BLaER1 (cell line): Measurements from ENCODE around the gene MBOAT2.
"Not testable (repeated sequence)": the region's sequence is repeated elsewhere in the genome, so short reads cannot be mapped to it uniquely, and the experiment has no call there.

Experiments
- H3K27ac ChIP-seq: shearing (Covaris generic); formaldehyde crosslinking; 2 replicates; pipeline ENCODE4 v1.8.1; 2022
- H3K27me3 ChIP-seq: shearing (Covaris generic); formaldehyde crosslinking; 2 replicates; pipeline ENCODE4 v1.8.1; 2022
- H3K36me3 ChIP-seq: shearing (Covaris generic); formaldehyde crosslinking; 2 replicates; pipeline ENCODE4 v1.8.1; 2022
- H3K4me1 ChIP-seq: shearing (Covaris generic); formaldehyde crosslinking; 2 replicates; pipeline ENCODE4 v1.8.1; 2022
- H3K4me2 ChIP-seq: shearing (Covaris generic); formaldehyde crosslinking; 2 replicates; pipeline ENCODE4 v1.8.1; 2022
- H3K4me3 ChIP-seq: shearing (Covaris generic); formaldehyde crosslinking; 2 replicates; pipeline ENCODE4 v1.8.1; 2022
- H3K9ac ChIP-seq: shearing (Covaris generic); formaldehyde crosslinking; 2 replicates; pipeline ENCODE4 v1.8.1; 2022
- H3K9me3 ChIP-seq: shearing (Covaris generic); formaldehyde crosslinking; 2 replicates; pipeline ENCODE4 v1.8.1; 2022
- H4K20me1 ChIP-seq: shearing (Covaris generic); formaldehyde crosslinking; 2 replicates; pipeline ENCODE4 v1.8.1; 2022
- Cebpa-rat ChIP-seq: shearing (Covaris generic); IDR thresholded peaks from 2 replicates; pipeline ENCODE4 v1.8.1; 2022

Gene MBOAT2

GRCh38 chr2:8907764-8908288, 95.7 kb downstream of the MBOAT2 start:
- H3K36me3 ChIP-seq, result peaks cover 40% of the 10 kb centered on the region
- no peak for TF ChIP-seq Cebpa-rat
- H3K9ac ChIP-seq, result no peak overlapping the region
- H3K4me1 ChIP-seq, result no peaks in the 10 kb centered on the region
- H3K9me3 ChIP-seq, result peaks cover 39% of the 10 kb centered on the region
- no peaks in the 10 kb centered on the region for H4K20me1 ChIP-seq
- H3K4me2 ChIP-seq, result no peak overlapping the region
- H3K27me3 ChIP-seq, result no peaks in the 10 kb centered on the region
- no peak overlapping the region for H3K4me3 ChIP-seq
- no peak overlapping the region for H3K27ac ChIP-seq

- not testable (repeated sequence) for H3K4me2 ChIP-seq, H4K20me1 ChIP-seq, H3K4me3 ChIP-seq, H3K27ac ChIP-seq, H3K4me1 ChIP-seq, H3K9ac ChIP-seq, H3K27me3 ChIP-seq
- peaks cover 42% of the 10 kb centered on the region for H3K36me3 ChIP-seq
- peaks cover 24% of the 10 kb centered on the region for H3K9me3 ChIP-seq
Measured at GRCh38 chr2:8903924-8904323, 99.6 kb downstream of the MBOAT2 start.

GRCh38 chr2:8902757-8903156, 100.7 kb downstream of the MBOAT2 start:
- not testable (repeated sequence) for H3K4me3 ChIP-seq, H3K27ac ChIP-seq, H3K27me3 ChIP-seq, H3K4me1 ChIP-seq, H3K4me2 ChIP-seq, H3K9ac ChIP-seq, H4K20me1 ChIP-seq
- peaks cover 30% of the 10 kb centered on the region for H3K9me3 ChIP-seq
- peaks cover 38% of the 10 kb centered on the region for H3K36me3 ChIP-seq

GRCh38 chr2:8897206-8897605, 106.3 kb downstream of the MBOAT2 start:
- H3K4me2 ChIP-seq, H3K4me1 ChIP-seq, H3K9ac ChIP-seq, H3K4me3 ChIP-seq, H4K20me1 ChIP-seq, H3K27ac ChIP-seq, H3K27me3 ChIP-seq: not testable (repeated sequence)
- Histone ChIP-seq H3K9me3 (peaks cover 36% of the 10 kb centered on the region), H3K36me3 (peaks cover 37% of the 10 kb centered on the region)

- not testable (repeated sequence) for H3K27ac ChIP-seq, H4K20me1 ChIP-seq, H3K4me3 ChIP-seq, H3K27me3 ChIP-seq, H3K9ac ChIP-seq, H3K4me1 ChIP-seq, H3K4me2 ChIP-seq
- Histone ChIP-seq H3K9me3 (peaks cover 32% of the 10 kb centered on the region), H3K36me3 (peaks cover 31% of the 10 kb centered on the region)
Measured at GRCh38 chr2:8896671-8897070, 106.8 kb downstream of the MBOAT2 start.

GRCh38 chr2:8895087-8895912, 108.2 kb downstream of the MBOAT2 start:
- H3K27ac ChIP-seq, H3K4me3 ChIP-seq, H3K9ac ChIP-seq, H3K4me2 ChIP-seq, H4K20me1 ChIP-seq, H3K4me1 ChIP-seq, H3K27me3 ChIP-seq: not testable (repeated sequence)
- Histone ChIP-seq H3K36me3 (peaks cover 22% of the 10 kb centered on the region), H3K9me3 (peaks cover 32% of the 10 kb centered on the region)

- Histone ChIP-seq H3K4me3 (no peak overlapping the region), H4K20me1 (no peaks in the 10 kb centered on the region), H3K27ac (no peak overlapping the region), H3K27me3 (no peaks in the 10 kb centered on the region), H3K9ac (no peak overlapping the region), H3K4me2 (no peak overlapping the region), H3K4me1 (peaks cover 3% of the 10 kb centered on the region; the same call in 1 of the 2 replicates), H3K36me3 (peaks cover 22% of the 10 kb centered on the region), H3K9me3 (peaks cover 32% of the 10 kb centered on the region)
- TF ChIP-seq Cebpa-rat, result no peak
Measured at GRCh38 chr2:8893978-8894820, 109.3 kb downstream of the MBOAT2 start.

- H3K27ac ChIP-seq, result no peak overlapping the region
- H3K4me1 ChIP-seq, result peaks cover 6% of the 10 kb centered on the region; the same call in 1 of the 2 replicates
- peaks cover 32% of the 10 kb centered on the region for H3K9me3 ChIP-seq
- no peak for TF ChIP-seq Cebpa-rat
- H3K36me3 ChIP-seq, result peaks cover 22% of the 10 kb centered on the region
- no peaks in the 10 kb centered on the region for H4K20me1 ChIP-seq
- no peak overlapping the region for H3K4me3 ChIP-seq
- no peaks in the 10 kb centered on the region for H3K27me3 ChIP-seq
- H3K4me2 ChIP-seq, result no peak overlapping the region
- no peak overlapping the region for H3K9ac ChIP-seq
Measured at GRCh38 chr2:8893474-8893873, 110.0 kb downstream of the MBOAT2 start.

- H3K4me2 ChIP-seq, result no peak overlapping the region
- TF ChIP-seq Cebpa-rat, result no peak
- H3K4me3 ChIP-seq, result no peak overlapping the region
- no peaks in the 10 kb centered on the region for H3K27me3 ChIP-seq
- peaks cover 22% of the 10 kb centered on the region for H3K36me3 ChIP-seq
- H3K9ac ChIP-seq, result no peak overlapping the region
- H4K20me1 ChIP-seq, result no peaks in the 10 kb centered on the region
- no peak overlapping the region for H3K27ac ChIP-seq
- peaks cover 26% of the 10 kb centered on the region for H3K9me3 ChIP-seq
- H3K4me1 ChIP-seq, result peaks cover 8% of the 10 kb centered on the region
Measured at GRCh38 chr2:8892111-8892510, 111.4 kb downstream of the MBOAT2 start.

- Histone ChIP-seq H3K4me1 (peaks cover 30% of the 10 kb centered on the region), H4K20me1 (no peaks in the 10 kb centered on the region), H3K27ac (no peak overlapping the region), H3K4me2 (no peak overlapping the region), H3K9me3 (peaks cover 6% of the 10 kb centered on the region), H3K4me3 (no peak overlapping the region), H3K27me3 (no peaks in the 10 kb centered on the region), H3K9ac (no peak overlapping the region), H3K36me3 (peaks cover 9% of the 10 kb centered on the region)
- no peak for TF ChIP-seq Cebpa-rat
Measured at GRCh38 chr2:8889978-8890377, 113.5 kb downstream of the MBOAT2 start.
